GM12878 (cell line): Measurements from ENCODE around the gene RBBP5. TPM values are rescaled to one million over a fixed set of nuclear protein-coding genes. Genes with fewer than 3 reads are reported as not detected.

ENCODE experiments used
- ATF2 ChIP-seq: IDR thresholded peaks from 2 replicates; pipeline ENCODE4 v1.6.1; 2012; ENCODE audit warnings: low read length, inconsistent platforms
- BRCA1 ChIP-seq: IDR thresholded peaks from 2 replicates; pipeline ENCODE4 v1.6.1; 2011; ENCODE audit warnings: low read depth, low read length, improper control_type of control experiment
- FOS ChIP-seq: IDR thresholded peaks from 3 replicates; pipeline ENCODE4 v1.6.1; 2011; ENCODE audit warnings: borderline replicate concordance; ENCODE audit not compliant: insufficient read length; ENCODE audit errors: extremely low read depth
- GATAD2B ChIP-seq: fragments of 450-650 bp; conservative IDR thresholded peaks from 2 replicates; pipeline ENCODE4 v1.6.1; 2017; ENCODE audit warnings: low read depth, mild to moderate bottlenecking, moderate library complexity
- HDAC2 ChIP-seq: fragments of 200-600 bp; sonication (generic); IDR thresholded peaks from 2 replicates; pipeline ENCODE4 v1.6.1; 2017
- IKZF1 ChIP-seq: fragments of 450-650 bp; conservative IDR thresholded peaks from 2 replicates; pipeline ENCODE4 v1.6.1; 2017; ENCODE audit warnings: antibody characterized with exemption, mild to moderate bottlenecking
- IRF3 ChIP-seq: fragments of 450-650 bp; IDR thresholded peaks from 2 replicates; pipeline ENCODE4 v1.6.1; 2014; ENCODE audit warnings: mild to moderate bottlenecking
- JUNB ChIP-seq: IDR thresholded peaks from 2 replicates; pipeline ENCODE4 v1.6.1; 2016; ENCODE audit warnings: antibody characterized with exemption, mild to moderate bottlenecking
- MEF2A ChIP-seq: IDR thresholded peaks from 2 replicates; pipeline ENCODE4 v1.6.1; 2011; ENCODE audit warnings: low read depth, mild to moderate bottlenecking, low read length, moderate library complexity; ENCODE audit not compliant: insufficient read depth
- MEF2B ChIP-seq: fragments of 450-650 bp; IDR thresholded peaks from 2 replicates; pipeline ENCODE4 v1.6.1; 2018; ENCODE audit warnings: mild to moderate bottlenecking, moderate library complexity; ENCODE audit not compliant: partially characterized antibody, poor library complexity, severe bottlenecking
- MYC ChIP-seq: IDR thresholded peaks from 2 replicates; pipeline ENCODE4 v1.6.1; 2011; ENCODE audit warnings: mild to moderate bottlenecking, low read length, moderate library complexity, inconsistent platforms; ENCODE audit not compliant: insufficient read depth, insufficient replicate concordance, insufficient read length, severe bottlenecking
- NFIC ChIP-seq: IDR thresholded peaks from 2 replicates; pipeline ENCODE4 v1.6.1; 2012; ENCODE audit warnings: low read depth, mild to moderate bottlenecking, inconsistent platforms, low read length, moderate library complexity
- NFXL1 ChIP-seq: fragments of 450-650 bp; IDR thresholded peaks from 2 replicates; pipeline ENCODE4 v1.6.1; 2017; ENCODE audit warnings: antibody characterized with exemption, mild to moderate bottlenecking, borderline replicate concordance
- NRF1 ChIP-seq: conservative IDR thresholded peaks from 2 replicates; pipeline ENCODE4 v1.6.1; 2011; ENCODE audit warnings: mild to moderate bottlenecking, low read depth, low read length, improper control_type of control experiment
- PBX3 ChIP-seq: IDR thresholded peaks from 2 replicates; pipeline ENCODE4 v1.6.1; 2011; ENCODE audit warnings: mild to moderate bottlenecking, low read depth, low read length, moderate library complexity; ENCODE audit not compliant: insufficient replicate concordance
- POLR2AphosphoS5 ChIP-seq: IDR thresholded peaks from 2 replicates; pipeline ENCODE4 v1.6.1; 2011; ENCODE audit warnings: mild to moderate bottlenecking, low read length, inconsistent platforms
- SIX5 ChIP-seq: IDR thresholded peaks from 2 replicates; pipeline ENCODE4 v1.6.1; 2011; ENCODE audit warnings: mild to moderate bottlenecking, low read depth, low read length, moderate library complexity; ENCODE audit not compliant: severe bottlenecking
- SKIL ChIP-seq: fragments of 450-650 bp; IDR thresholded peaks from 2 replicates; pipeline ENCODE4 v1.6.1; 2017; ENCODE audit warnings: mild to moderate bottlenecking, low read depth, inconsistent platforms; ENCODE audit not compliant: poor library complexity, severe bottlenecking
- SMAD5 ChIP-seq: IDR thresholded peaks from 2 replicates; pipeline ENCODE4 v1.6.1; 2016; ENCODE audit warnings: antibody characterized with exemption, low read depth
- SMC3 ChIP-seq: IDR thresholded peaks from 2 replicates; pipeline ENCODE4 v1.6.1; 2011; ENCODE audit warnings: low read length, improper control_type of control experiment, borderline replicate concordance
- TARDBP ChIP-seq: IDR thresholded peaks from 2 replicates; pipeline ENCODE4 v1.6.1; 2016; ENCODE audit warnings: borderline replicate concordance
- WRNIP1 ChIP-seq: IDR thresholded peaks from 2 replicates; pipeline ENCODE4 v1.6.1; 2011; ENCODE audit warnings: low read depth, low read length, improper control_type of control experiment, borderline replicate concordance
- ZNF207 ChIP-seq: fragments of 450-650 bp; IDR thresholded peaks from 2 replicates; pipeline ENCODE4 v1.6.1; 2014; ENCODE audit warnings: antibody characterized with exemption, mild to moderate bottlenecking, borderline replicate concordance
- ZNF274 ChIP-seq: IDR thresholded peaks from one replicate; pipeline ENCODE4 v1.8.0; 2011; ENCODE audit not compliant: insufficient read length, insufficient read depth
- ZNF384 ChIP-seq: IDR thresholded peaks from 2 replicates; pipeline ENCODE4 v1.6.1; 2012; ENCODE audit warnings: low read depth, mild to moderate bottlenecking, low read length, improper control_type of control experiment, borderline replicate concordance
- polyA plus RNA-seq, 11 experiments: library from polyadenylated mRNA; depleted of rRNA in 4 of 11; unstranded in 6 of 11; stranded (reverse) in 5 of 11; fragments of >200 nt; fragmentation: Nextera tagmentation in 4 of 11; fragmentation: Illumina TruSeq in 1 of 11; extraction: Ambion mirVana in 4 of 11; extraction: Trizol in 1 of 11; gene quantifications; 1 replicate in 1 of 11; 2 replicates in 10 of 11; pipeline versions ENCODE4 v1.2.1 to v1.2.3, GENCODE V29; 2011 to 2016; ENCODE audit warnings: inconsistent platforms in 2 of 11, missing spikeins in 2 of 11, low read depth in 1 of 11
- total RNA-seq, 4 experiments: library from RNA; depleted of rRNA in 3 of 4; stranded (reverse); fragments of >200 nt in 3 of 4; fragmentation: Illumina TruSeq in 1 of 4; extraction: Trizol in 1 of 4; gene quantifications; 2 replicates each; pipeline versions ENCODE4 v1.2.1 to v1.2.3, GENCODE V29; 2013 to 2021

Gene RBBP5
- total and polyA plus RNA-seq, 10 of the 15 experiments (the other 5 are each of a cell fraction or from before 2014, with no cell fraction given): 10.0 to 20.6 (median 14.8) TPM

GRCh38 chr1:205141236-205142101, 19.7 kb upstream of the RBBP5 start (continued):
- TF ChIP-seq SKIL (no peak), SIX5 (no peak), HDAC2 (no peak), ATF2 (no peak), MEF2B (no peak), IRF3 (no peak), ZNF207 (0 out of 2 replicates have a peak, but pooled peaks have one; percentile 34), PBX3 (no peak), FOS (no peak), TARDBP (no peak), NFXL1 (no peak), JUNB (no peak), SMAD5 (no peak), ZNF274 (no peak), WRNIP1 (no peak), NRF1 (no peak), ZNF384 (no peak), SMC3 (peak; percentile 79), GATAD2B (no peak), IKZF1 (no peak), MYC (no peak), BRCA1 (no peak), POLR2AphosphoS5 (no peak), NFIC (no peak), MEF2A (no peak)
